HepG2 (cell line): ENCODE measurements around the gene SKI. TPM values are rescaled to one million over a fixed set of nuclear protein-coding genes. Genes with fewer than 3 reads are reported as not detected.

Source experiments
- EZH2 ChIP-seq: conservative IDR thresholded peaks from 2 replicates; pipeline ENCODE4 v1.6.1; 2012; ENCODE audit warnings: mild to moderate bottlenecking, low read depth, low read length, moderate library complexity
- FOSL2 ChIP-seq: sonication (generic); formaldehyde crosslinking; IDR thresholded peaks from 2 replicates; pipeline ENCODE4 v1.4.0; 2020; ENCODE audit warnings: missing genetic modification reagents
- KLF11 ChIP-seq: IDR thresholded peaks from 2 replicates; pipeline ENCODE4 v1.6.1; 2016; ENCODE audit warnings: missing compliant biosample characterization
- KLF12 ChIP-seq: sonication (generic); formaldehyde crosslinking; IDR thresholded peaks from 2 replicates; pipeline ENCODE4 v1.4.0; 2020; ENCODE audit warnings: missing genetic modification reagents, borderline replicate concordance
- MEIS2 ChIP-seq: sonication (generic); formaldehyde crosslinking; IDR thresholded peaks from 2 replicates; pipeline ENCODE4 v1.9.0; 2021; ENCODE audit warnings: mild to moderate bottlenecking, missing genetic modification reagents
- NRL ChIP-seq: sonication (generic); formaldehyde crosslinking; IDR thresholded peaks from 2 replicates; pipeline ENCODE4 v1.5.0; 2020; ENCODE audit warnings: missing genetic modification reagents, mild to moderate bottlenecking, moderate library complexity, borderline replicate concordance
- PCBP1 ChIP-seq: fragments of 200-400 bp; formaldehyde crosslinking; IDR thresholded peaks from 2 replicates; pipeline ENCODE4 v1.6.1; 2017; ENCODE audit warnings: mild to moderate bottlenecking, low read depth, low read length, borderline replicate concordance
- REL ChIP-seq: sonication (generic); formaldehyde crosslinking; conservative IDR thresholded peaks from 2 replicates; pipeline ENCODE4 v1.8.0; 2022; ENCODE audit warnings: mild to moderate bottlenecking, missing genetic modification reagents, moderate library complexity
- TAF1 ChIP-seq: sonication (generic); formaldehyde crosslinking; IDR thresholded peaks from 2 replicates; pipeline ENCODE4 v1.4.0; 2020; ENCODE audit warnings: missing genetic modification reagents
- TOE1 ChIP-seq: sonication (generic); formaldehyde crosslinking; IDR thresholded peaks from 2 replicates; pipeline ENCODE4 v1.4.0; 2020; ENCODE audit warnings: mild to moderate bottlenecking, missing genetic modification reagents
- ZKSCAN5 ChIP-seq: sonication (generic); formaldehyde crosslinking; IDR thresholded peaks from 2 replicates; pipeline ENCODE4 v1.5.1; 2020; ENCODE audit warnings: mild to moderate bottlenecking, missing genetic modification reagents
- ZNF101 ChIP-seq: sonication (generic); formaldehyde crosslinking; IDR thresholded peaks from 2 replicates; pipeline ENCODE4 v1.4.0; 2020; ENCODE audit warnings: mild to moderate bottlenecking, low read depth, missing genetic modification reagents, borderline replicate concordance
- ZNF558 ChIP-seq: sonication (generic); formaldehyde crosslinking; IDR thresholded peaks from 2 replicates; pipeline ENCODE4 v1.9.0; 2022; ENCODE audit warnings: mild to moderate bottlenecking, missing genetic modification reagents, borderline replicate concordance
- ZNF619 ChIP-seq: sonication (generic); formaldehyde crosslinking; IDR thresholded peaks from 2 replicates; pipeline ENCODE4 v1.4.0; 2020; ENCODE audit warnings: mild to moderate bottlenecking, missing genetic modification reagents
- ZNF644 ChIP-seq: IDR thresholded peaks from 2 replicates; pipeline ENCODE4 v1.6.1; 2016; ENCODE audit warnings: low read depth
- ZNF761 ChIP-seq: sonication (generic); formaldehyde crosslinking; conservative IDR thresholded peaks from 2 replicates; pipeline ENCODE4 v1.4.0; 2020; ENCODE audit warnings: mild to moderate bottlenecking, missing genetic modification reagents
- ZSCAN29 ChIP-seq: sonication (generic); formaldehyde crosslinking; conservative IDR thresholded peaks from 2 replicates; pipeline ENCODE4 v1.4.0; 2020; ENCODE audit warnings: mild to moderate bottlenecking, missing genetic modification reagents
- polyA plus RNA-seq, 8 experiments: library from polyadenylated mRNA; depleted of rRNA in 3 of 8; stranded (reverse) in 7 of 8; unstranded in 1 of 8; fragments of >200 nt; fragmentation: Illumina TruSeq in 4 of 8; extraction: Trizol in 4 of 8; gene quantifications; 2 replicates each; pipeline versions ENCODE4 v1.2.1 to v1.2.3, GENCODE V29; 2011 to 2016; ENCODE audit warnings: low read depth in 4 of 8, missing spikeins in 1 of 8, mixed read lengths in 1 of 8; ENCODE audit not compliant: insufficient read depth in 1 of 8
- total RNA-seq, 5 experiments: library from RNA; depleted of rRNA; stranded (reverse); fragments of >200 nt; fragmentation: Illumina TruSeq; extraction: Trizol; gene quantifications; 2 replicates each; pipeline ENCODE4 v1.2.3, GENCODE V29; 2016; ENCODE audit warnings: low read depth in 1 of 5
- TF ChIP-seq, protein P1 (sequence below): sonication (generic); formaldehyde crosslinking; IDR thresholded peaks from 2 replicates; pipeline ENCODE4 v1.4.0; 2020; ENCODE audit warnings: missing genetic modification reagents, borderline replicate concordance
- TF ChIP-seq, protein P2 (sequence below): conservative IDR thresholded peaks from 2 replicates; pipeline ENCODE4 v1.6.1; 2018; ENCODE audit warnings: missing genetic modification reagents
- TF ChIP-seq, protein P3 (sequence below): sonication (generic); formaldehyde crosslinking; IDR thresholded peaks from 2 replicates; pipeline ENCODE4 v1.5.1; 2020; ENCODE audit warnings: mild to moderate bottlenecking, missing genetic modification reagents, moderate library complexity
- TF ChIP-seq, protein P4 (sequence below): sonication (generic); formaldehyde crosslinking; IDR thresholded peaks from 2 replicates; pipeline ENCODE4 v1.8.0; 2022; ENCODE audit warnings: mild to moderate bottlenecking, missing genetic modification reagents, borderline replicate concordance

SKI gene
- total and polyA plus RNA-seq, 2 of the 13 experiments (the other 11 are each of a cell fraction or from before 2014, with no cell fraction given), result 4.7 to 6.9 TPM

DNA sequence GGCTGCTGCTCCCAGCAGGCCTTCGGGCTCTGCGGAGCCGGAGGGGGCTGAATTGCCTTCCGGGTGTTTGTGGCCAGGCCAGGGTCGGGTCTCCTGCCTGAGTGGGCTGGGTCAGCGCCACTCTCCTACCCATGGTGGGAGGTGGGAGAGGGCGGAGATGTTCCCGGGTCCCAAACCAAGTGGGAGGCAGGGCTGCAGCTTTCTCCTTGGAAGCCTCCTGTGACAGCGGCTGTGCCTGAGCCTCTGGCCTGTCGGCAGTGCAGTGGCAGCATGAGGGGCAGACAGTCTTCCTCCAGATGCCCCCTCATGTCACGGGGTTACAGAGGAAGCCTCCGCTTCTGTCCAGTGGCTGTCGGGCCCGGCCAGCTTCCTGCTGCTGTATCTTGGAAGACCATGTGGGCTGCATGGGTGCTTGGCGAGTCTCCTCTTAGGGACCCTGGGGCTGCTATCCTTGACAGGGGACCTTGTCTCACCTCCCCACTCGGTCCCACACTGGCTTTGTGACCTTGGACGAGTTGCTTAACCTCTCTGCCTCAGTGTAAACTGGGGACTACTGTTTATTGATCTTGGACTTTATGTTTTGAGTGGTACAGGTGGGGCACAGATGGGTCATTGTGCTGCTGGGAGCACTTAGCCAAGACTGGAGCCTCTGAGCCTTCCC lies 4.3 kb downstream of the SKI start (continued):
- TF ChIP-seq, protein P1, sequence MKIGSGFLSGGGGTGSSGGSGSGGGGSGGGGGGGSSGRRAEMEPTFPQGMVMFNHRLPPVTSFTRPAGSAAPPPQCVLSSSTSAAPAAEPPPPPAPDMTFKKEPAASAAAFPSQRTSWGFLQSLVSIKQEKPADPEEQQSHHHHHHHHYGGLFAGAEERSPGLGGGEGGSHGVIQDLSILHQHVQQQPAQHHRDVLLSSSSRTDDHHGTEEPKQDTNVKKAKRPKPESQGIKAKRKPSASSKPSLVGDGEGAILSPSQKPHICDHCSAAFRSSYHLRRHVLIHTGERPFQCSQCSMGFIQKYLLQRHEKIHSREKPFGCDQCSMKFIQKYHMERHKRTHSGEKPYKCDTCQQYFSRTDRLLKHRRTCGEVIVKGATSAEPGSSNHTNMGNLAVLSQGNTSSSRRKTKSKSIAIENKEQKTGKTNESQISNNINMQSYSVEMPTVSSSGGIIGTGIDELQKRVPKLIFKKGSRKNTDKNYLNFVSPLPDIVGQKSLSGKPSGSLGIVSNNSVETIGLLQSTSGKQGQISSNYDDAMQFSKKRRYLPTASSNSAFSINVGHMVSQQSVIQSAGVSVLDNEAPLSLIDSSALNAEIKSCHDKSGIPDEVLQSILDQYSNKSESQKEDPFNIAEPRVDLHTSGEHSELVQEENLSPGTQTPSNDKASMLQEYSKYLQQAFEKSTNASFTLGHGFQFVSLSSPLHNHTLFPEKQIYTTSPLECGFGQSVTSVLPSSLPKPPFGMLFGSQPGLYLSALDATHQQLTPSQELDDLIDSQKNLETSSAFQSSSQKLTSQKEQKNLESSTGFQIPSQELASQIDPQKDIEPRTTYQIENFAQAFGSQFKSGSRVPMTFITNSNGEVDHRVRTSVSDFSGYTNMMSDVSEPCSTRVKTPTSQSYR, result peak; percentile 62; the same call in 1 of the 2 replicates
- TF ChIP-seq ZSCAN29 (CRISPR knock-in tag) (peak; percentile 91), KLF11 (CRISPR knock-in tag) (no peak), ZNF619 (CRISPR knock-in tag) (no peak), ZNF644 (CRISPR knock-in tag) (no peak), REL (no peak), TOE1 (CRISPR knock-in tag) (no peak), ZKSCAN5 (CRISPR knock-in tag) (no peak), FOSL2 (CRISPR knock-in tag) (peak; percentile 77), ZNF558 (CRISPR knock-in tag) (no peak), MEIS2 (CRISPR knock-in tag) (peak; percentile 32; the same call in 1 of the 2 replicates), NRL (CRISPR knock-in tag) (no peak), ZNF101 (CRISPR knock-in tag) (no peak), EZH2 (no peak), ZNF761 (CRISPR knock-in tag) (no peak), KLF12 (CRISPR knock-in tag) (peak; percentile 60), PCBP1 (0 out of 2 replicates have a peak, but pooled peaks have one; percentile 35), TAF1 (CRISPR knock-in tag) (no peak; the same call in 1 of the 2 replicates)
- TF ChIP-seq, protein P2, sequence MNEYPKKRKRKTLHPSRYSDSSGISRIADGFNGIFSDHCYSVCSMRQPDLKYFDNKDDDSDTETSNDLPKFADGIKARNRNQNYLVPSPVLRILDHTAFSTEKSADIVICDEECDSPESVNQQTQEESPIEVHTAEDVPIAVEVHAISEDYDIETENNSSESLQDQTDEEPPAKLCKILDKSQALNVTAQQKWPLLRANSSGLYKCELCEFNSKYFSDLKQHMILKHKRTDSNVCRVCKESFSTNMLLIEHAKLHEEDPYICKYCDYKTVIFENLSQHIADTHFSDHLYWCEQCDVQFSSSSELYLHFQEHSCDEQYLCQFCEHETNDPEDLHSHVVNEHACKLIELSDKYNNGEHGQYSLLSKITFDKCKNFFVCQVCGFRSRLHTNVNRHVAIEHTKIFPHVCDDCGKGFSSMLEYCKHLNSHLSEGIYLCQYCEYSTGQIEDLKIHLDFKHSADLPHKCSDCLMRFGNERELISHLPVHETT (CRISPR knock-in tag), result no peak
- TF ChIP-seq, protein P3, sequence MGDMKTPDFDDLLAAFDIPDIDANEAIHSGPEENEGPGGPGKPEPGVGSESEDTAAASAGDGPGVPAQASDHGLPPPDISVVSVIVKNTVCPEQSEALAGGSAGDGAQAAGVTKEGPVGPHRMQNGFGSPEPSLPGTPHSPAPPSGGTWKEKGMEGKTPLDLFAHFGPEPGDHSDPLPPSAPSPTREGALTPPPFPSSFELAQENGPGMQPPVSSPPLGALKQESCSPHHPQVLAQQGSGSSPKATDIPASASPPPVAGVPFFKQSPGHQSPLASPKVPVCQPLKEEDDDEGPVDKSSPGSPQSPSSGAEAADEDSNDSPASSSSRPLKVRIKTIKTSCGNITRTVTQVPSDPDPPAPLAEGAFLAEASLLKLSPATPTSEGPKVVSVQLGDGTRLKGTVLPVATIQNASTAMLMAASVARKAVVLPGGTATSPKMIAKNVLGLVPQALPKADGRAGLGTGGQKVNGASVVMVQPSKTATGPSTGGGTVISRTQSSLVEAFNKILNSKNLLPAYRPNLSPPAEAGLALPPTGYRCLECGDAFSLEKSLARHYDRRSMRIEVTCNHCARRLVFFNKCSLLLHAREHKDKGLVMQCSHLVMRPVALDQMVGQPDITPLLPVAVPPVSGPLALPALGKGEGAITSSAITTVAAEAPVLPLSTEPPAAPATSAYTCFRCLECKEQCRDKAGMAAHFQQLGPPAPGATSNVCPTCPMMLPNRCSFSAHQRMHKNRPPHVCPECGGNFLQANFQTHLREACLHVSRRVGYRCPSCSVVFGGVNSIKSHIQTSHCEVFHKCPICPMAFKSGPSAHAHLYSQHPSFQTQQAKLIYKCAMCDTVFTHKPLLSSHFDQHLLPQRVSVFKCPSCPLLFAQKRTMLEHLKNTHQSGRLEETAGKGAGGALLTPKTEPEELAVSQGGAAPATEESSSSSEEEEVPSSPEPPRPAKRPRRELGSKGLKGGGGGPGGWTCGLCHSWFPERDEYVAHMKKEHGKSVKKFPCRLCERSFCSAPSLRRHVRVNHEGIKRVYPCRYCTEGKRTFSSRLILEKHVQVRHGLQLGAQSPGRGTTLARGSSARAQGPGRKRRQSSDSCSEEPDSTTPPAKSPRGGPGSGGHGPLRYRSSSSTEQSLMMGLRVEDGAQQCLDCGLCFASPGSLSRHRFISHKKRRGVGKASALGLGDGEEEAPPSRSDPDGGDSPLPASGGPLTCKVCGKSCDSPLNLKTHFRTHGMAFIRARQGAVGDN, result peak; percentile 55
- TF ChIP-seq, protein P4, sequence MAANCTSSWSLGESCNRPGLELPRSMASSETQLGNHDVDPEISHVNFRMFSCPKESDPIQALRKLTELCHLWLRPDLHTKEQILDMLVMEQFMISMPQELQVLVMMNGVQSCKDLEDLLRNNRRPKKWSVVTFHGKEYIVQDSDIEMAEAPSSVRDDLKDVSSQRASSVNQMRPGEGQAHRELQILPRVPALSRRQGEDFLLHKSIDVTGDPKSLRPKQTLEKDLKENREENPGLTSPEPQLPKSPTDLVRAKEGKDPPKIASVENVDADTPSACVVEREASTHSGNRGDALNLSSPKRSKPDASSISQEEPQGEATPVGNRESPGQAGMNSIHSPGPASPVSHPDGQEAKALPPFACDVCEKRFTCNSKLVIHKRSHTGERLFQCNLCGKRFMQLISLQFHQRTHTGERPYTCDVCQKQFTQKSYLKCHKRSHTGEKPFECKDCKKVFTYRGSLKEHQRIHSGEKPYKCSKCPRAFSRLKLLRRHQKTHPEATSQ (CRISPR knock-in tag), result no peak
